ENCODE measurements around the gene TEP1. TPM values are rescaled to one million over a fixed set of nuclear protein-coding genes. Genes with fewer than 3 reads are reported as not detected.
A peak's percentile ranks its signal among the peaks of the same experiment; 100 is the strongest.

The TEP1 gene
- total and polyA plus RNA-seq, 2 donors (not counting 1 experiment from before 2014, with no cell fraction given) = 10.5 to 21.6 TPM

DNA sequence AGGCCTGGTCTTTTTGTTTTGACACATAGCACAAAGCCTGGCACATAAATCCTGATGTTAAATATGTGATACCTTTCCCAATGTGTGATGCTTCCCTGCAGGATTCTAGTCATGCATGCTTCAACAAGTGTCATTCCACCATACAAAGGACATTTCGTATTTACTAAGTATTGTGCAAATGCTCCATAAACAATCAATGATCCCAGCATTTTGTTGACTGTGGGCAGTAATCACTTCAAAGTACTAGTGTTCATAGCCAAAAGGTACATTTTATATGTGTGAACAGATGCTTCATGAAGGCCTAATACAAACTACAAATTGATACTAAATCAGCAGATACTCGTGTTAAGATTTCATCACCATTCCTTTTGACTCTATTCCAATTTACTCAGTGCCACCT lies 84.6 kb downstream of the TEP1 start:
- Histone ChIP-seq H4K20me1 (ENCODE audit: control insufficient read depth, extremely low read depth, insufficient read depth, low read length) (no peaks in the 10 kb centered on the region), H3K9ac (ENCODE audit: insufficient read depth, low read length) (no peak overlapping the region), H3K4me1 (ENCODE audit: control insufficient read depth, extremely low read depth, insufficient read depth, low read length) (no peaks in the 10 kb centered on the region), H3K4me2 (ENCODE audit: extremely low read depth, insufficient read depth, low read length) (no peak overlapping the region), H3K4me3 (replicated peaks in 1 of 4; ENCODE audit: control extremely low read depth in 1 of 4, insufficient read depth in 1 of 4, low read depth in 3 of 4, low read length in 4 of 4) (no peak overlapping the region), H3K27ac (ENCODE audit: insufficient read depth, low read length) (no peak overlapping the region), H3K79me2 (ENCODE audit: control insufficient read depth, insufficient read depth, low read length) (peaks cover 33% of the 10 kb centered on the region), H2AFZ (ENCODE audit: low read length) (no peak overlapping the region), H3K9me3 (ENCODE audit: control insufficient read depth, insufficient read depth, low read depth, low read length) (no peaks in the 10 kb centered on the region), H3K27me3 (ENCODE audit: control insufficient read depth, insufficient read depth, low read length) (no peaks in the 10 kb centered on the region), H3K36me3 (ENCODE audit: control insufficient read depth, insufficient read depth, low read length) (no peaks in the 10 kb centered on the region)
- DNase-seq (ENCODE audit: low read depth in 2 of 2) = no peak
- no peak for TF ChIP-seq EZH2 (IDR thresholded peaks at IDR 0.05; ENCODE audit: low read length, missing control alignments)
- TF ChIP-seq, protein P1, sequence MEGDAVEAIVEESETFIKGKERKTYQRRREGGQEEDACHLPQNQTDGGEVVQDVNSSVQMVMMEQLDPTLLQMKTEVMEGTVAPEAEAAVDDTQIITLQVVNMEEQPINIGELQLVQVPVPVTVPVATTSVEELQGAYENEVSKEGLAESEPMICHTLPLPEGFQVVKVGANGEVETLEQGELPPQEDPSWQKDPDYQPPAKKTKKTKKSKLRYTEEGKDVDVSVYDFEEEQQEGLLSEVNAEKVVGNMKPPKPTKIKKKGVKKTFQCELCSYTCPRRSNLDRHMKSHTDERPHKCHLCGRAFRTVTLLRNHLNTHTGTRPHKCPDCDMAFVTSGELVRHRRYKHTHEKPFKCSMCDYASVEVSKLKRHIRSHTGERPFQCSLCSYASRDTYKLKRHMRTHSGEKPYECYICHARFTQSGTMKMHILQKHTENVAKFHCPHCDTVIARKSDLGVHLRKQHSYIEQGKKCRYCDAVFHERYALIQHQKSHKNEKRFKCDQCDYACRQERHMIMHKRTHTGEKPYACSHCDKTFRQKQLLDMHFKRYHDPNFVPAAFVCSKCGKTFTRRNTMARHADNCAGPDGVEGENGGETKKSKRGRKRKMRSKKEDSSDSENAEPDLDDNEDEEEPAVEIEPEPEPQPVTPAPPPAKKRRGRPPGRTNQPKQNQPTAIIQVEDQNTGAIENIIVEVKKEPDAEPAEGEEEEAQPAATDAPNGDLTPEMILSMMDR (conservative IDR thresholded peaks at IDR 0.05 in 1 of 2, IDR thresholded peaks at IDR 0.05 in 1 of 2; ENCODE audit: low read depth in 1 of 2, low read length in 2 of 2) = no peak

DNA sequence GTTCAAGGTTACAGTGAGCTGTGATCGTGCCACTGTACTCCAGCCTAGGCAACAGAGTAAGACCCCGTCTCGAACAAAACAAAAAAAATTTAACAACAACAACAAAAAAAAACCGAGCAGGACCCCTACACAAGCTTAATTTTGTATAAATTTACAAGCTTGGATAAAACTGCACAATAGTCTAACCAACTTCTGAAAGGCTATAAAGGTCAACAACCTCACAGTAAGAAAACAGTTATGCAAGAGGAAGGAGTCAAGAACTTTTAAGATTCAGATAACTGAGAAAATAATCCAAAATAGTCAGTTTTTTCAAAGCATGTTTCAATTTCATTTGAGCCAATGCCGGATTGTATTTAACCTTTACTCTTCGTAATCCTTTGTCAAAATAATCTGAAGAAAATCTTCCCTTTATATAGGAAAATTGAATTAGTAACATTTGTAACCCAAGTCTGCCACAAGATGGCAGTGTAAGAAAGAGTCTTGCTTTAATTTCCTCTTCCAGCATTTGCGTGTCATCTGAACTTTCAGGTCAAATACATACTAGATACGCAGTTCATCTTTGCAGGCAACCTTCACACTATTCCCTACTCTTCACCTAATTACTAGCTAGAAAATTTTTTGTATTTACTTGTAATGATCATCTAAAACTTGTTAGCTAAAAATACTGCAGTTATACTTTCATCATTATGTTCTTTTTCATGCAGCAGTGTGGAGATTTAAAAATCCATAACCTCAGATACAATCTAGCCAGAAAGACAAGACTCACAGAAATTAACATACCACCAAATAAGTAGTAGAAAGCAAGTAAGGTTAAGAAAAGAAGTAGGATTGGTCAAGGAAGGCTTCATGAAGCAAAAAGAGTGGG lies 86.1 kb downstream of the TEP1 start:
- no peaks in the 10 kb centered on the region for H3K36me3 ChIP-seq (ENCODE audit: control insufficient read depth, insufficient read depth, low read length)
- no peaks in the 10 kb centered on the region for H3K27me3 ChIP-seq (ENCODE audit: control insufficient read depth, insufficient read depth, low read length)
- H2AFZ ChIP-seq (ENCODE audit: low read length) = no peak overlapping the region
- H3K27ac ChIP-seq (ENCODE audit: insufficient read depth, low read length) = no peak overlapping the region
- no peak overlapping the region for H3K9ac ChIP-seq (ENCODE audit: insufficient read depth, low read length)
- H3K9me3 ChIP-seq (ENCODE audit: control insufficient read depth, insufficient read depth, low read depth, low read length) = no peaks in the 10 kb centered on the region
- peak; percentile 55 to 79 for DNase-seq (ENCODE audit: low read depth in 2 of 2)
- H3K4me3 ChIP-seq (replicated peaks in 1 of 4; ENCODE audit: control extremely low read depth in 1 of 4, insufficient read depth in 1 of 4, low read depth in 3 of 4, low read length in 4 of 4) = no peak overlapping the region
- H3K79me2 ChIP-seq (ENCODE audit: control insufficient read depth, insufficient read depth, low read length) = peaks cover 25% of the 10 kb centered on the region
- no peaks in the 10 kb centered on the region for H4K20me1 ChIP-seq (ENCODE audit: control insufficient read depth, extremely low read depth, insufficient read depth, low read length)
- TF ChIP-seq, protein P1 (conservative IDR thresholded peaks at IDR 0.05 in 1 of 2, IDR thresholded peaks at IDR 0.05 in 1 of 2; ENCODE audit: low read depth in 1 of 2, low read length in 2 of 2) = peak; percentile 53 to 61
- TF ChIP-seq EZH2 (IDR thresholded peaks at IDR 0.05; ENCODE audit: low read length, missing control alignments) = no peak
- H3K4me2 ChIP-seq (ENCODE audit: extremely low read depth, insufficient read depth, low read length) = peak overlapping the region; percentile 20
- no peaks in the 10 kb centered on the region for H3K4me1 ChIP-seq (ENCODE audit: control insufficient read depth, extremely low read depth, insufficient read depth, low read length)

DNA sequence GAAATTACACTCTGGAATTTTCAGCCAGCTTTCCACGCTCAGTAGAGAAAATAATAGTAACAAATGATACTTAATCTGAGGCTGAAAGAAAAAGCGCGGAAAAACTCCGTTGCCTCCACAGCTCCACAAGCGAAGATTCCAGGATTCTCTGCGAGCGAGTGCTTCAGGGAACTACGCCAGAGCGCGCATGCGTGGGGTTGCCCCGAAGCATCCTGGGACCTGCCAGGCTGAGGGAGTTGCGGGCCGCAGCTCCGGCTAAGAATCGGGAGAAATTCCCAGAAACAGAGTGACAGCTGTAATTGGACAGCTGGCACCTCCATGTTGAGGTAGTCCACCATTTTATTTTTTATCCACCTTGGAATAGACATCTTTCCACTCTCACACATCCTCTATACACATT lies 95.6 kb downstream of the TEP1 start:
- Histone ChIP-seq H3K36me3 (ENCODE audit: control insufficient read depth, insufficient read depth, low read length) (peaks cover 3% of the 10 kb centered on the region), H3K4me3 (replicated peaks in 1 of 4; ENCODE audit: control extremely low read depth in 1 of 4, insufficient read depth in 1 of 4, low read depth in 3 of 4, low read length in 4 of 4) (no peak overlapping the region), H4K20me1 (ENCODE audit: control insufficient read depth, extremely low read depth, insufficient read depth, low read length) (no peaks in the 10 kb centered on the region), H3K9me3 (ENCODE audit: control insufficient read depth, insufficient read depth, low read depth, low read length) (no peaks in the 10 kb centered on the region), H3K4me2 (ENCODE audit: extremely low read depth, insufficient read depth, low read length) (no peak overlapping the region), H2AFZ (ENCODE audit: low read length) (no peak overlapping the region), H3K27ac (ENCODE audit: insufficient read depth, low read length) (no peak overlapping the region), H3K4me1 (ENCODE audit: control insufficient read depth, extremely low read depth, insufficient read depth, low read length) (no peaks in the 10 kb centered on the region), H3K9ac (ENCODE audit: insufficient read depth, low read length) (no peak overlapping the region), H3K79me2 (ENCODE audit: control insufficient read depth, insufficient read depth, low read length) (no peaks in the 10 kb centered on the region), H3K27me3 (ENCODE audit: control insufficient read depth, insufficient read depth, low read length) (no peaks in the 10 kb centered on the region)
- no peak for TF ChIP-seq EZH2 (IDR thresholded peaks at IDR 0.05; ENCODE audit: low read length, missing control alignments)
- TF ChIP-seq, protein P1 (conservative IDR thresholded peaks at IDR 0.05 in 1 of 2, IDR thresholded peaks at IDR 0.05 in 1 of 2; ENCODE audit: low read depth in 1 of 2, low read length in 2 of 2) = no peak
- no peak for DNase-seq (ENCODE audit: low read depth in 2 of 2)

Other genes with a start within 250 kb of the TEP1 start
- gene OR11G2, start 222.6 kb downstream of the TEP1 start, total RNA-seq = not detected in 2 replicates
- not detected in 2 replicates for gene OR11G2, start 222.6 kb downstream of the TEP1 start, polyA plus RNA-seq
- not detected in 2 replicates for gene OR11H6, start 189.8 kb downstream of the TEP1 start, total RNA-seq
- gene OR11H6, start 189.8 kb downstream of the TEP1 start, polyA plus RNA-seq = not detected in 2 replicates
- gene OR11H7, start 184.5 kb downstream of the TEP1 start, total RNA-seq = not detected in 2 replicates
- not detected in 2 replicates for gene OR11H7, start 184.5 kb downstream of the TEP1 start, polyA plus RNA-seq
- not detected in 2 replicates for gene OR11H4, start 174.2 kb downstream of the TEP1 start, total RNA-seq
- not detected in 2 replicates for gene OR11H4, start 174.2 kb downstream of the TEP1 start, polyA plus RNA-seq
- 20.0 and 22.0 TPM in 2 replicates for gene TTC5, start 107.5 kb downstream of the TEP1 start, total RNA-seq
- 20.3 and 22.4 TPM in 2 replicates for gene TTC5, start 107.5 kb downstream of the TEP1 start, polyA plus RNA-seq
- 77.5 and 110 TPM in 2 replicates for gene CCNB1IP1, start 80.2 kb downstream of the TEP1 start, total RNA-seq
- 33.3 and 48.5 TPM in 2 replicates for gene CCNB1IP1, start 80.2 kb downstream of the TEP1 start, polyA plus RNA-seq
- 5.6 and 6.6 TPM in 2 replicates for gene PARP2, start 69.9 kb downstream of the TEP1 start, total RNA-seq
- gene PARP2, start 69.9 kb downstream of the TEP1 start, polyA plus RNA-seq = 16.9 and 28.7 TPM in 2 replicates
- gene KLHL33, start 22.7 kb upstream of the TEP1 start, total RNA-seq = 0.26 and 1.5 TPM in 2 replicates
- 0.09 and 0.17 TPM in 2 replicates for gene KLHL33, start 22.7 kb upstream of the TEP1 start, polyA plus RNA-seq
- 29.5 and 34.0 TPM in 2 replicates for gene OSGEP, start 41.3 kb upstream of the TEP1 start, total RNA-seq
- 18.1 and 26.2 TPM in 2 replicates for gene OSGEP, start 41.3 kb upstream of the TEP1 start, polyA plus RNA-seq
- 66.6 and 86.5 TPM in 2 replicates for gene APEX1, start 41.7 kb upstream of the TEP1 start, total RNA-seq
- 187 and 278 TPM in 2 replicates for gene APEX1, start 41.7 kb upstream of the TEP1 start, polyA plus RNA-seq
- 24.7 and 30.9 TPM in 2 replicates for gene PIP4P1, start 47.9 kb upstream of the TEP1 start, total RNA-seq
- 34.9 and 39.5 TPM in 2 replicates for gene PIP4P1, start 47.9 kb upstream of the TEP1 start, polyA plus RNA-seq
- 4.4 and 6.9 TPM in 2 replicates for gene PNP, start 55.9 kb upstream of the TEP1 start, total RNA-seq
- 25.7 and 54.5 TPM in 2 replicates for gene PNP, start 55.9 kb upstream of the TEP1 start, polyA plus RNA-seq
- gene RNASE10, start 92.0 kb upstream of the TEP1 start, total RNA-seq = not detected in 2 replicates
- not detected in 2 replicates for gene RNASE10, start 92.0 kb upstream of the TEP1 start, polyA plus RNA-seq
- not detected in 2 replicates for gene RNASE9, start 147.5 kb upstream of the TEP1 start, total RNA-seq
- gene RNASE9, start 147.5 kb upstream of the TEP1 start, polyA plus RNA-seq = not detected in 2 replicates
- not detected in 2 replicates for gene RNASE11, start 174.5 kb upstream of the TEP1 start, total RNA-seq
- gene RNASE11, start 174.5 kb upstream of the TEP1 start, polyA plus RNA-seq = not detected in 2 replicates
- not detected in 2 replicates for gene RNASE12, start 177.9 kb upstream of the TEP1 start, total RNA-seq
- gene RNASE12, start 177.9 kb upstream of the TEP1 start, polyA plus RNA-seq = not detected in 2 replicates
- gene OR6S1, start 228.2 kb upstream of the TEP1 start, total RNA-seq = not detected in 2 replicates
- gene OR6S1, start 228.2 kb upstream of the TEP1 start, polyA plus RNA-seq = not detected in 2 replicates